AG04449 (cell line): ENCODE results near the gene ELOVL6.
A peak's percentile ranks its signal among the peaks of the same experiment; 100 is the strongest.

Experiments used
- CTCF ChIA-PET: fragments of 350-600 bp; formaldehyde crosslinking; extraction: SDS; loops from one replicate; lab custom pipeline; 2021; ENCODE audit warnings: antibody characterized with exemption; lab: Yijun Ruan, JAX
- POLR2A ChIA-PET: fragments of 400-600, 350-600 bp; formaldehyde crosslinking; extraction: SDS; loops from one replicate; lab custom pipeline; 2020; ENCODE audit warnings: antibody characterized with exemption, inconsistent platforms; lab: Yijun Ruan, JAX
- DNase-seq: peaks from one replicate; pipeline ENCODE4 v3.0.0-alpha.2; 2010; ENCODE audit warnings: low read depth, low spot score
- H3K4me3 ChIP-seq: 2 replicates; pipeline ENCODE4 v1.5.1; 2011; ENCODE audit warnings: low read depth, mild to moderate bottlenecking, control low read depth, low read length
- TF ChIP-seq, protein P1 (sequence below): IDR thresholded peaks from one replicate; pipeline ENCODE4 v1.5.1; 2011; ENCODE audit warnings: mild to moderate bottlenecking, moderate library complexity, low read length, control low read depth, inconsistent platforms; ENCODE audit not compliant: insufficient read depth; ENCODE audit errors: missing control alignments

Gene ELOVL6

GRCh38 chr4:110200689-110201088, 2.3 kb upstream of the ELOVL6 start:
- no peak for DNase-seq
- TF ChIP-seq, protein P1, sequence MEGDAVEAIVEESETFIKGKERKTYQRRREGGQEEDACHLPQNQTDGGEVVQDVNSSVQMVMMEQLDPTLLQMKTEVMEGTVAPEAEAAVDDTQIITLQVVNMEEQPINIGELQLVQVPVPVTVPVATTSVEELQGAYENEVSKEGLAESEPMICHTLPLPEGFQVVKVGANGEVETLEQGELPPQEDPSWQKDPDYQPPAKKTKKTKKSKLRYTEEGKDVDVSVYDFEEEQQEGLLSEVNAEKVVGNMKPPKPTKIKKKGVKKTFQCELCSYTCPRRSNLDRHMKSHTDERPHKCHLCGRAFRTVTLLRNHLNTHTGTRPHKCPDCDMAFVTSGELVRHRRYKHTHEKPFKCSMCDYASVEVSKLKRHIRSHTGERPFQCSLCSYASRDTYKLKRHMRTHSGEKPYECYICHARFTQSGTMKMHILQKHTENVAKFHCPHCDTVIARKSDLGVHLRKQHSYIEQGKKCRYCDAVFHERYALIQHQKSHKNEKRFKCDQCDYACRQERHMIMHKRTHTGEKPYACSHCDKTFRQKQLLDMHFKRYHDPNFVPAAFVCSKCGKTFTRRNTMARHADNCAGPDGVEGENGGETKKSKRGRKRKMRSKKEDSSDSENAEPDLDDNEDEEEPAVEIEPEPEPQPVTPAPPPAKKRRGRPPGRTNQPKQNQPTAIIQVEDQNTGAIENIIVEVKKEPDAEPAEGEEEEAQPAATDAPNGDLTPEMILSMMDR, result no peak
- POLR2A ChIA-PET, result no interaction called here
- CTCF ChIA-PET, result interaction anchor here (0.9 kb wide), 1 partner anchor 312 kb away, joined by 4 read pairs; no protein-coding TSS in a partner anchor
- no peak overlapping the region for H3K4me3 ChIP-seq

DNA sequence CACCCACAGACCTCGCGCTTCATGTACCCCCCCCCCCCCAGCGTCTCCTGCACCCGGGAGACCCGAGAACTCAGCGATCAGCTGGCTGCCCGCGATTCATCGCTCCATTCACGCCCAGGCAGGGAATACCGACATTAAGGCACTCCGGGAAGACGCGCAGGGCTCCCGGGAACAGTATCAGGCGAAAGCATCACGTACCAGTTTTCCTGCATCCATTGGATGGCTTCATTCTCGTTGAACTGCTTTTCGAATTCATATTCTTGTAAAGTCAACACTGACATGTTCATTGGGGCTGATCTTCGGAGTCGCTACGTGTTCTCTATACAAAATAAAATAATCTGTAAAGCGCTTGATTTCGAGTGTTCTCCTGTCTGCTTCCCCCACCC, 373 bp downstream of the ELOVL6 start:
- CTCF ChIA-PET, result interaction anchor here (0.6 to 3.7 kb wide), 7 partner anchors 13 to 311 kb away, joined by 3 to 21 read pairs (median 4); no protein-coding TSS in a partner anchor
- DNase-seq, result no peak
- TF ChIP-seq, protein P1, result no peak
- POLR2A ChIA-PET, result interaction anchor here (0.6 to 1.4 kb wide), 4 partner anchors 19 to 1835 kb away, joined by 3 to 9 read pairs (median 4); no protein-coding TSS in a partner anchor
- H3K4me3 ChIP-seq, result peak overlapping the region; percentile 73

DNA sequence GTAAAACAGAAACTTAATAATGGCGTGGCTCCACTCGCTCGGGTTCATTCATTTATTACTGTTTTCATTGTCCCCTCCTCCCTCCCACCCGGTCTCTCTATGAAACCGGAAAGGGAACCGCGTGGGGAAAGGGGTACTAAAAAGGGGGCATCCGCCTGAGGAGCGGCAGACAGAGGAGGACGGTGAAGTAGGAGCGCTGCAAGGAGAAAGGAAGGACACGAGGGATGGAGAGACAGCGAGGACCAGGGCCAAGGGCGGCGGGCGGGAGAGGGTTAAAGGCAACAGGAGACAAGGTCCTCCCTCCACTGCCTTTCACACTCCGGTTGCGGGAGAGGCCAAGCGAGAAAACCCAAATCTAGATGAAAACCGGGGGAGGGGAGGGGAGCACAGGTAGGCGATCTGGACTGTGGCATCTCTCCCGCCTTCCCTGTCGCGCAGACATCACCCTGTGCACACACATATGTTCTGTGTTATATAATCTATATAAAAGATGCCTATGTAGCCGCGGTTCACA, 829 bp downstream of the ELOVL6 start:
- peak overlapping the region; percentile 73 for H3K4me3 ChIP-seq
- CTCF ChIA-PET, result interaction anchor here (0.6 to 3.7 kb wide), 7 partner anchors 13 to 311 kb away, joined by 3 to 21 read pairs (median 4); no protein-coding TSS in a partner anchor
- DNase-seq, result no peak
- POLR2A ChIA-PET, result interaction anchor here (0.6 to 1.4 kb wide), 2 partner anchors 33 to 1834 kb away, joined by 5 to 9 read pairs; no protein-coding TSS in a partner anchor
- TF ChIP-seq, protein P1, result no peak

DNA sequence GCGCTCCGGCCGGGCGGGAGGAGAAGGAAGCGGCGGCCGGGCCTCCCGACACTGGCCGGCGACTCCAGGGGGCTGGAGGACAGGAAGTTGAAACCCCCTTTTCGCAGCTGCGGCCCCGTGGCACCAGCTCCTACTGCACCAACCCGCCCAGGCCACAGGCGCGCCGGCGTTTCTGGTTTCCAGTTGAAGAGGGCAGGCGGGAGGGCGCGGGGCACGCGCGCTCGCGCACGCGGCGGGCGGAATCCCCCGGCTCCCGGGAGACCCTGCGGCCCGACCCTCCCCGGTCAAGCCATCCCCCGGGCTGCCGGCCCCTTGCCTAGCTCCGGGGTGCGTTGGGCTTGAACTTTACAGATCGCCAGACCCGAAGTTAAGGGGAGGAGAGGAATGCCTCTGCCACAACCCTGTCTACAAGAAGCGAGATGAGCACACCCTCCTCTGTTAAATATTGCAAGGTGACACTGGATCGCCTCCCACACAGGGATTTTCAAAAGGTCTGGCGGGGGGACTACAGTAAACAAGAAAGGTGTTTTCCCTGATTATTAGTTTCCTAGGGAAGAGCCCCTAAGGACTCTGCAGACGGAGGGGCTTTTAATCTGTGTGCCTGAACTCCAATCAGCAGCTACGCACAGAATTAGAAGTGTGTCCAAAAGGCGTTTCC, 1.4 kb downstream of the ELOVL6 start:
- no peak for DNase-seq
- H3K4me3 ChIP-seq, result peak overlapping the region; percentile 73
- POLR2A ChIA-PET, result interaction anchor here (1.0 kb wide), 1 partner anchor 21 kb away, joined by 4 read pairs; no protein-coding TSS in a partner anchor
- TF ChIP-seq, protein P1, result no peak
- CTCF ChIA-PET, result interaction anchor here (0.8 to 3.7 kb wide), 5 partner anchors 144 to 317 kb away, joined by 3 to 21 read pairs (median 4); no protein-coding TSS in a partner anchor

- DNase-seq, result no peak
- ChIA-PET POLR2A (interaction anchor here (1.0 kb wide), 1 partner anchor 21 kb away, joined by 4 read pairs; no protein-coding TSS in a partner anchor), CTCF (interaction anchor here (0.8 to 3.7 kb wide), 4 partner anchors 146 to 318 kb away, joined by 3 to 21 read pairs (median 4); no protein-coding TSS in a partner anchor)
- TF ChIP-seq, protein P1, result no peak
- H3K4me3 ChIP-seq, result peak overlapping the region; percentile 73
Measured at GRCh38 chr4:110196206-110196870, 2.1 kb downstream of the ELOVL6 start.
